NCI-H69 (cell line): Measurements from ENCODE around the gene DMP1.
"Not testable (repeated sequence)": the region's sequence is repeated elsewhere in the genome, so short reads cannot be mapped to it uniquely, and the experiment has no call there.

ENCODE experiments used
- DNase-seq: peaks from one replicate; lab custom pipeline; 2025; lab: John Stamatoyannopoulos, UW

The DMP1 gene

GRCh38 chr4:87688316-87688715 lies 38.2 kb downstream of the DMP1 start:
- no peak for DNase-seq

- not testable (repeated sequence) for DNase-seq
Observed at GRCh38 chr4:87690947-87691346, 40.9 kb downstream of the DMP1 start.

GRCh38 chr4:87692060-87692459 lies 42.0 kb downstream of the DMP1 start:
- not testable (repeated sequence) for DNase-seq

- no peak for DNase-seq
Observed at GRCh38 chr4:87697272-87697671, 47.2 kb downstream of the DMP1 start.

GRCh38 chr4:87697945-87698344 lies 47.9 kb downstream of the DMP1 start:
- no peak for DNase-seq

- DNase-seq: no peak
Observed at GRCh38 chr4:87698394-87698793, 48.3 kb downstream of the DMP1 start.

- DNase-seq: no peak
Observed at GRCh38 chr4:87704001-87704400, 53.9 kb downstream of the DMP1 start.

- no peak for DNase-seq
Observed at GRCh38 chr4:87707279-87707918, 57.3 kb downstream of the DMP1 start.
